HUES64 (cell line): ENCODE measurements around the gene ANO9.

Source experiments
- H3K27ac ChIP-seq: 2 replicates; pipeline ENCODE4 v1.7.0; 2013; ENCODE audit warnings: low read depth, low read length, inconsistent platforms
- H3K27me3 ChIP-seq: 2 replicates; pipeline ENCODE4 v1.6.1; 2013; ENCODE audit warnings: mild to moderate bottlenecking, low read length; ENCODE audit not compliant: insufficient read depth
- H3K36me3 ChIP-seq: 2 replicates; pipeline ENCODE4 v1.6.1; 2013; ENCODE audit warnings: mild to moderate bottlenecking, low read length; ENCODE audit not compliant: insufficient read depth
- H3K4me1 ChIP-seq: 2 replicates; pipeline ENCODE4 v1.6.1; 2013; ENCODE audit warnings: mild to moderate bottlenecking, low read length, moderate library complexity; ENCODE audit not compliant: insufficient read depth
- H3K4me3 ChIP-seq: 2 replicates; pipeline ENCODE4 v1.5.1; 2013; ENCODE audit warnings: mild to moderate bottlenecking, low read length, moderate library complexity
- H3K9ac ChIP-seq: 2 replicates; pipeline ENCODE4 v1.6.1; 2013; ENCODE audit warnings: mild to moderate bottlenecking, low read depth, low read length
- H3K9me3 ChIP-seq: 2 replicates; pipeline ENCODE4 v1.6.1; 2013; ENCODE audit warnings: low read depth, low read length; ENCODE audit not compliant: insufficient read depth
- WGBS: fragments of 150-250, 120-280 bp; methylation state at CpG from one replicate; pipeline ENCODE4 v1.1.7; 2013; ENCODE audit warnings: missing lambda C conversion rate; 5-methylcytosine and 5-hydroxymethylcytosine counted together

ANO9 gene

DNA sequence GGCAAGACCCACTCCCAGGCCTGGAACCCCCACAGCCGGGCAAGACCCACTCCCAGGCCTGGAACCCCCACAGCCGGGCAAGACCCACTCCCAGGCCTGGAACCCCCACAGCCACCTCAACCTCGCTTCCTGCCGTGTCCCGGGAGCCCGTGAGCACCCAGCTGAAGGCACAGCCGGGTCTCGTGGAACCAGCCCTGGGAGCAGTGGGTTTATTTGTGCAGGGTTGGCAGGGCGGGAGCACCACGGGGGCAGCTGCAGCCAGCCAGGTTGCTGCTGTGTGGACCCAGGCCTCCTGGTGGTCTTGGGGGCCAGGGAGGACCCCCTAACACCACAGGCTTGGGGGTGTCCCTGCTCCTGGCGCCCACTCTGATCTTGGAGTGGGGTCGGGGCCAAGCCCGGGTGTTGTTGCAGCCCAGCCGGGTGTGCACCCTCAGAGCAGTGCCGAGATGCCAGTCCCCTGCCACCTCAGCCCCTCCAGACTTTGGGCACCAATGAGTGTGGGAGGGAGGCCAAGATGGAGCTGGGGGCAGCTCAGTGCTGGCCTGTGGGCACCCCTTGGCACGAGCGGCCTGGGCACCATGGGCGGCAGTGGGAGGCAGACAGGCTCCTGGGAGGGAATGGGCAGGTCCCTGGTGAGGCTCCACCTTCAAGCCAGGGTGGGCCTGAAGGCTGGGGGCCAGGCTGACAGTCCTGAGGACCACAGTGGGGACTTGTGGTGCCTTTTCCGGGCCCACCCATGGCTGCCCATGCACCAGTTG, 56.0 kb downstream of the ANO9 start:
- no peak overlapping the region for H3K27ac ChIP-seq
- no peaks in the 10 kb centered on the region for H3K4me1 ChIP-seq
- no peak overlapping the region for H3K4me3 ChIP-seq
- H3K9ac ChIP-seq, result no peak overlapping the region
- peaks cover 3% of the 10 kb centered on the region; the same call in 1 of the 2 replicates for H3K36me3 ChIP-seq
- 93% methylated on average over 18 of the region's 19 CpGs for whole genome bisulfite sequencing
- peaks cover 11% of the 10 kb centered on the region for H3K9me3 ChIP-seq
- no peaks in the 10 kb centered on the region for H3K27me3 ChIP-seq

DNA sequence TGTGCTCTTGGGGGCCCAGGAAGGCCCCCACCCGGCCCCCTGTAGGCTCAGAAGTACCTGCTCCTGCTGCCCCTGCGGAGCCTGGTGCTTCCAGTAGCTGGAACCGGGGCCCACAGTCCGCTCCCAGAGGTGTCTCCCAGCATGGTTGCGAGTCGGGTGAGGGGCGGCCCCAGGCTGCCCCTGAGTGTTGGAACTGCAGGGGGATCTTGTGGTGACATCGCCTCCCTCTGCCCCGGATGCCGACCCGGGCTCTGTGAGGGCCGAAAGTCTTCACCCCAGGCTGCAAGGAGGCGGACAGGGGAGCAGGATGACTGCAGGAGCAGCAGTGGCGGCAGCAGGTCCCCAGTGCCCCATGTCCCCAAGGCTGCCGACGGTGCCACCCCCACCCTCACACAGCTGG, 57.3 kb downstream of the ANO9 start:
- no peak overlapping the region for H3K27ac ChIP-seq
- no peak overlapping the region for H3K4me3 ChIP-seq
- H3K4me1 ChIP-seq, result no peaks in the 10 kb centered on the region
- no peak overlapping the region for H3K9ac ChIP-seq
- H3K36me3 ChIP-seq, result peaks cover 15% of the 10 kb centered on the region
- no peaks in the 10 kb centered on the region for H3K27me3 ChIP-seq
- WGBS, result 90% methylated on average over 16 of the region's 16 CpGs
- H3K9me3 ChIP-seq, result peaks cover 11% of the 10 kb centered on the region

GRCh38 chr11:383431-383830, 58.4 kb downstream of the ANO9 start:
- H3K9me3 ChIP-seq, result peaks cover 11% of the 10 kb centered on the region
- H3K4me1 ChIP-seq, result no peaks in the 10 kb centered on the region
- WGBS, result 95% methylated on average over 14 of the region's 14 CpGs
- no peak overlapping the region for H3K4me3 ChIP-seq
- no peaks in the 10 kb centered on the region for H3K27me3 ChIP-seq
- no peak overlapping the region for H3K27ac ChIP-seq
- no peak overlapping the region for H3K9ac ChIP-seq
- peaks cover 15% of the 10 kb centered on the region for H3K36me3 ChIP-seq

- Histone ChIP-seq H3K27ac (no peak overlapping the region), H3K27me3 (no peaks in the 10 kb centered on the region), H3K4me1 (no peaks in the 10 kb centered on the region), H3K9me3 (peaks cover 11% of the 10 kb centered on the region), H3K9ac (no peak overlapping the region), H3K36me3 (peaks cover 18% of the 10 kb centered on the region), H3K4me3 (no peak overlapping the region)
- 94% methylated on average over 11 of the region's 11 CpGs for WGBS
Measured at GRCh38 chr11:382081-382629, 59.7 kb downstream of the ANO9 start.

DNA sequence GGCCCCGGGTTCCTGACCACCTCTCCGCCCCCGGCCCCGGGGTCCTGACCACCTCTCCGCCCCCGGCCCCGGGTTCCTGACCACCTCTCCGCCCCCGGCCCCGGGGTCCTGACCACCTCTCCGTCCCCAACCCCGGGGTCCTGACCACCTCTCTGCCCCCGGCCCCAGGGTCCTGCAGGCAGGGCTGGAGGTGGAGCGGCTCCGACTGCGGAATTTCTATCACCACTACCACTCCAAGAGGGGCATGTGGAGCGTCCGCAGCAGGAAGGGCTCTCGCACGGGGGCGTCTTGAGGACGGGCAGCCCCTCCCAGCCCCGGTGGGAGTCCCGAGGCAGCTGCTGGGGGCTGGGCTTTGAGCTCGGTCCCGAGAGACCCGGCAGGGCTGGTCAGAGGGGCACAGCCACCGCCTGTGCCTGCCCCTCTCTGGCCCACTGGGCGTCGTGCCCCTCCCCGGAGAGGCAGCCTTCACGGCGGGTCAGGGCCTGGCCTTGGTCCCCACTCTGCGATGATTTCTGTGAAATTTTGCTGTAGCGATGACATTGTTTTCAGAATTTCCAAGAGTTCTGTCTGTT, 60.2 kb downstream of the ANO9 start:
- H3K4me1 ChIP-seq, result no peaks in the 10 kb centered on the region
- H3K27me3 ChIP-seq, result no peaks in the 10 kb centered on the region
- peaks cover 20% of the 10 kb centered on the region for H3K36me3 ChIP-seq
- no peak overlapping the region for H3K4me3 ChIP-seq
- H3K27ac ChIP-seq, result no peak overlapping the region
- 91% methylated on average over 30 of the region's 35 CpGs for WGBS
- no peak overlapping the region for H3K9ac ChIP-seq
- peaks cover 6% of the 10 kb centered on the region for H3K9me3 ChIP-seq

DNA sequence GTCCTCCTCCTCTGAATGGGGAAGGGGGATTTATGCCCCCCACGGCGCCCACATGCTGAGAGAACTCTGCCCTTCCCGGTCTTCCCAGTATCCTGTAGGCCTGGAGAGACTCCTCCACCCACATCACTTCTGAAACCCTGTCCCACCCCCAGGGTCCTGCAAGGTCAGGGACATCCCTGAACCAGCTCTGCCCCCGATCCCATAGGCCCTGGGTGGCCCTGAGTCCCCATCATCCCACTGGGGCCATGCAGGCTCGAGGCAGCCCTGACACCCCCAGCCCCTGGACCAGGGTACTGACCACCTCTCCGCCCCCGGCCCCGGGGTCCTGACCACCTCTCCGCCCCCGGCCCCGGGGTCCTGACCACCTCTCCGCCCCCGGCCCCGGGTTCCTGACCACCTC, 60.8 kb downstream of the ANO9 start:
- Histone ChIP-seq H3K9ac (no peak overlapping the region), H3K4me3 (no peak overlapping the region), H3K4me1 (no peaks in the 10 kb centered on the region), H3K9me3 (no peaks in the 10 kb centered on the region; the same call in 1 of the 2 replicates), H3K36me3 (peaks cover 20% of the 10 kb centered on the region), H3K27ac (no peak overlapping the region), H3K27me3 (no peaks in the 10 kb centered on the region)
- 97% methylated on average over 8 of the region's 14 CpGs for WGBS

DNA sequence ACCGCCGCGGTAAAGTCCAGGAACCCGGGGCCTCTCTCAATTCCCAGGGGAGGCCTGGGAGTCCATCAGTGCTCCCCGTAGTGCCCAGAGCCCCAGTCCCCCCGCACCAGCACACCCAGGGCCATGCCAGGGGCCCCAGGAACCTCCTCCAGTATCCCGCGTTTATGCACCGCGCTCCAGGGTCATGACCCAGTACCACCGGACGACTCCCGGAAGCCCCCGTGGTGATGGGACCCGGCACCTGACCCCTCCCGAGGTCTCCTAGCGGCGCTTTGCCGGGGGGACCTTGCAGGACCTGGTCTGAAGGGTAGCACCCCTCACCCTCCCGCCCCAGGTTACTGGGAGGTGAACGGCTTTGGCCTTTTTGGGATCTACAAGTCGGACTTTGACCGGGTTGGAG, 61.3 kb downstream of the ANO9 start:
- Histone ChIP-seq H3K4me1 (no peaks in the 10 kb centered on the region), H3K27ac (no peak overlapping the region), H3K27me3 (no peaks in the 10 kb centered on the region), H3K4me3 (no peak overlapping the region), H3K9me3 (no peaks in the 10 kb centered on the region), H3K9ac (no peak overlapping the region), H3K36me3 (peaks cover 23% of the 10 kb centered on the region)
- 98% methylated on average over 23 of the region's 23 CpGs for whole genome bisulfite sequencing

DNA sequence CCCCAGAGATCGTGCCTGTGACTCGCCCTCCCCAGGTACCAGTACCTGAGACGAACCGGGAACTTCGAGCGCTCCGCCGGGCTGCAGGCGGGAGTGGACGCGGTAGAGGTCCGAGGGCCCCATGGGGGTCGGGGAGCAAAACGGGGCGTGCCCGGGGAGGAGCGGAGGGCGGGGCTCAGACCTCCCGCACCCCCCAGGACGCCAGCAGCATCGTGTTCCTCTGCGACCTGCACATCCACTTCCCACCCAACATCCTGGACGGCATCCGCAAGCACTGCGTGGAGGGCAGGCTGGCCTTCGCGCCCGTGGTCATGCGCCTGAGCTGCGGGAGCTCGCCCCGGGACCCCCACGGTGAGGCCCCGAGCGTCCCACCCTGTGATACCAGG, 61.7 kb downstream of the ANO9 start:
- H3K4me1 ChIP-seq, result no peaks in the 10 kb centered on the region
- H3K27me3 ChIP-seq, result no peaks in the 10 kb centered on the region
- no peak overlapping the region for H3K9ac ChIP-seq
- no peak overlapping the region for H3K4me3 ChIP-seq
- H3K36me3 ChIP-seq, result peaks cover 27% of the 10 kb centered on the region
- 95% methylated on average over 35 of the region's 35 CpGs for WGBS
- H3K27ac ChIP-seq, result no peak overlapping the region
- no peaks in the 10 kb centered on the region for H3K9me3 ChIP-seq

DNA sequence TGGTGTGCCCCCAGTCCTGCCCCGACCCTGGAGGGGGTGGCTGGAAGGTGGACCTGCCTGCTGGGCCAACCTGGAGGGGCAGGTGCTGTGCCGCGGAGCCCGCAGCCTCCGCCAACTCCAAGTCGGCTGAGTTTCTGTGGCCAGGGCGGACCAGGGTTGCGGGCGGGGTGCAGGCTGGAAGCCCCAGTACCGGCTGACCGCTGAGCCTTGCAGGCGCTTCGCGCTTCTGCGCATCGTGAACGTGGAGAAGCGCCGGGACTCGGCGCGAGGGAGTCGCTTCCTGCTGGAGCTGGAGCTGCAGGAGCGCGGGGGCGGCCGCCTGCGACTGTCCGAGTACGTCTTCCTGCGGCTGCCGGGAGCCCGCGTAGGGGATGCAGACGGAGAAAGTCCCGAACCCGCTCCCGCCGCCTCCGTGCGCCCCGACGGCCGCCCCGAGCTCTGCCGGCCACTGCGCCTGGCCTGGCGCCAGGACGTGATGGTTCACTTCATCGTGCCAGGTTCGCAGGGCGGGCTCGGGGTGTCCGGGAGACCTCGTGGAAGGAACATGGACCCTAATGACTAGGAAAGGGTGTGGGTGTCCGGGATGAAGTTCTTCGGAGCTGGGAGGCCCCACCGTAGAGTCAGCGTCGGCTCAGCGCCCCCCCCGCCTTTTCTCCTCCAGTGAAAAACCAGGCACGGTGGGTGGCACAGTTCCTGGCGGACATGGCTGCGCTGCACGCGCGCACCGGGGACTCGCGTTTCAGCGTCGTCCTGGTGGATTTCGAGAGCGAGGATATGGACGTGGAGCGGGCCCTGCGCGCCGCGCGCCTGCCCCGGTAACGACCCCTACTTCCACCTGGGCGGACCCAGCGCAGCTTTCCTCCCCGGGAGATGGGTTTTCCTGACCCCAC, 62.4 kb downstream of the ANO9 start:
- Histone ChIP-seq H3K9ac (no peak overlapping the region), H3K27me3 (no peaks in the 10 kb centered on the region), H3K36me3 (peaks cover 27% of the 10 kb centered on the region), H3K4me3 (no peak overlapping the region), H3K27ac (no peak overlapping the region), H3K4me1 (no peaks in the 10 kb centered on the region), H3K9me3 (no peaks in the 10 kb centered on the region)
- WGBS, result 97% methylated on average over 87 of the region's 87 CpGs

DNA sequence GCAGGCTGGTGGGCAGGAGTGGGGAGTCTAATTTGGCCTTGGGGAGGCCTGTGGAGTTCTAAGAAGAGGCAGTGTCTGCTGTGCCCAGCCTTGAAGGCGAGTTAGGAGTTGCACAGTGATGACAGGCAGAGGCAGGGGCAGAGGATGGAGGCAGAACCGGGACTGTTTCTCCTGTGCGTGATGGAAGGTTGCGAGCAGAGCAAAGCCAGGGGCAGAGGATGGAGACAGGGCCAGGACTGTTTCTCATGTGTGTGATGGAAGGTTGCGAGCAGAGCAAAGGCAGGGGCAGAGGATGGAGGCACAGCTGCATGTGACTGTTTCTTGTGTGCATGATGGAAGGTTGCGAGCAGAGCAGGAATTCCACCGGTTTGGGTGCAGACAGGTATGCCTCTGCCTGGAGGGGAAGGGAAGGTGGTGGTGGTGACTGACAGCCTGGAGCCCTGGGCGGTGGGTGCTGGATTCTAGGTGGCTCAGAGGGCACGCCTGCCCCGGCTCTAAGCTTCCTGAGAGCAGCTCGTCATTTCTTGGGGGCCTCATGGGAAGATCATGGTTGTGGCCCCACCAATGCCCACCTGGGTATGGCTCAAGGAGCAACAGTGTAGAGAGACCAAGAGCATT, 63.8 kb downstream of the ANO9 start:
- no peak overlapping the region for H3K9ac ChIP-seq
- H3K4me1 ChIP-seq, result no peaks in the 10 kb centered on the region
- H3K4me3 ChIP-seq, result no peak overlapping the region
- no peaks in the 10 kb centered on the region for H3K9me3 ChIP-seq
- 90% methylated on average over 11 of the region's 11 CpGs for WGBS
- H3K36me3 ChIP-seq, result peaks cover 41% of the 10 kb centered on the region
- no peaks in the 10 kb centered on the region for H3K27me3 ChIP-seq
- H3K27ac ChIP-seq, result no peak overlapping the region
